ENCODE results near the gene C1QL2.

Gene C1QL2

DNA sequence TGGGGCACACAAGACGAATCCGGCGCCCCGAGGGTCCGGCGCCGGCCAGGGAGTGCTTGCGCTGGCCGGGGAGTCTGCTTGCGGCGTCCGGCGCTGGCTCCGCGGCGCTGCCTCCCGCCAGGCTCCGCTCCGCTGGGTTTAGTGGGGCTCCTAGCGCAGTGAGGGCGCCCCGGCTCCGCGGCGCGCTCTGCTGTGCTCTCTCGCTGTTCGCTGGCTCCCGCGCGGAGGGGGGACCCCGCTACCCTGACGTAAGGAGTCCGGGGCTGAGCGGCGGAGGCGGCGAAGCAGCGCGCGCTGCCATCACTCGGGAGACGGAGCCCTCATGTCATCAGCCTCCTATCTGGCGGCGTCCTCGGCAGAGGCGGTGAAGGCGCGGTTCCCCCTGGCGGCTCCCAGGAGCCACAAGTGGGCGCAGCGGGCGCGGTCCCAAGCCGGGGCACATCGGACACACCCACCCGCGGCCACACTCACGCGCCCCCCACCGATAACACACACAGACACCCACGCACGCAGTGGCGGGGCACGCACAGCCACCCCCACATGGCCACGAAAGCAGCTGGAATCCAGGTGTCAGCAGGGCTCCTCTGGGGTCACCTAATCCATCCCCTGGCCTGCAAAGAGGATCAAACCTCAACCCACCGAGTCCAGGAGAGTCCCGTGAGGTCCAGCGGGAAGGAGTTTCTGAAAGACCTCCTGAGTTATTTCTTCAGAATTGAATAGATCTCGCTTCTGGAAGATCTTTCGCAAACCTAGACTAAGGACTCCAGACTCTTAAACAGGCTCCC is at the start of gene C1QL2:
Gene C1QL2, minus strand, starts transcription at position 189 of the 785 bp plus-strand sequence. CDS start 482 bp downstream, outside the sequence.
- DNase-seq (ENCODE audit: low spot score): peak; percentile 55

DNA sequence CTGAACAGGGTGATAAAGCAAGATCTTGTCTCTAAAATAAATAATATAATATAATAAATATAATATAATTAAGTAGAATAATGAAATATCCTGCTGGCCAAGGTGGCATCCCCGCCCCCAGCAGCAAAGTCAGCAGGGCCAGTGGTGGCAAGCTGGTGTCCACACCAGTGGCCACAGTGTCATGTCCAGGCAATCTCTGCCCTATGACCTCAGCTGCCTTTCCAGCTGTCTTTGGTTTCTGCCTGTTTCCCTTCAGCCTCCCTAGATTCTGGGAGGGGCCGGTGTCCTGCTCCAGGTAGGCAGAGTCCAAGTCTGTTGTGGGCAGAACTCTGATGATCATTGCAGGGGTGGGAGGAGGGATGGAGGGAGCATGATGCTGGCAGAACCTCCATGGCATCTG is 48.9 kb upstream of the C1QL2 start:
- DNase-seq (ENCODE audit: low spot score): no peak

DNA sequence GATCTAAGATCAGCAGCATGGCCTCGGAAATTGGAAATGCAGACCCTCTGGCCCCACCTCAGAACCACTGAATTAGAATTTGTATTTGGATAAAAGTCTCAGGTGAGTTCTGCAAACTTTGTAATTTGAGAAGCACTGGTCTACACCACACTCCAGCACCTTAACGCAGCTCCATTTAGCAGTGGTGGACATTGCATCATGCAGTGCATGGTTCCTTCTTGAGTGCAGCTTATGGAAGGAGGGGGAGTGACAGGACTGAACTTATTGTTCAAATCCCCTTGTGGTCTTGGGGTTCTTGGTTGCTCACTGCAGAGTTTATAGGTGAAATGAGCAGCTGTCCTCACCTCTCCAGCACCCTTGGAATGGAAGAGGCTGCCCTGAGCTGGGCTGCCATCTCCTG is 47.6 kb upstream of the C1QL2 start:
- DNase-seq (ENCODE audit: low spot score): no peak

DNA sequence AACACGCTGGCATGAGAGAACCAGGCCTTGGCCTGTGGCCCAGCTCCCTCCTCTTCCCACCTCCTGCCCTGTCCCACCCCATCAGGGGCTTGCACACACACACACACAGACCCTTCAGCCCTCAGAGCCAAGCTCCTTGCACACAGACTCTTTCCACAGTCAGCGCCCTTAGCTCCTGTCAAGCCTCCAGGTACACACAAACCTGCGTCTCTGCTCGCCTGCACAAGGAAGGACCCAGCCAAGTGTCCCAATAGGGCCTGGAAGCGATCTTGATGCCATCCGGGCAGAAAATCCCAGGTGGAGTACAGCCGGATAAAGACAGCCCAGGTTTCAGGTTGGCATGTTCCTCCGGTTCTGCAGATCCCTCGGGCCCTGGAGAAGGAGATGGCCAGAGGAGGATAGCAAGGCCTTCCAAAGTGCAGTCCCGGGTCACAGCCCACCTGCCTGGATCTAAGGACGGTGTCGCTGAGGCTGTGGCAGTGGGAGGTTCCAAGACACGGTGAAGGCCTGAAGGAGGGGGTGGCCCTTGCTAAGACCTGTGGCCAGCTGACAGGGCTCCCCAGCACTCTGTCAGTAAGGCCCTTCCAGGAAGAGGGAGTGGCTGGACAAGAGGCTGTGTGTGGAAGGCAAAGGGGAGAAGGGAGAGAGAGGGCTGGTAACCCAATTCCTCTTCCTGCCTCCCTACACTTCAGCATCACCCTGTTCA is 46.6 kb upstream of the C1QL2 start:
- no peak for DNase-seq (ENCODE audit: low spot score)

DNA sequence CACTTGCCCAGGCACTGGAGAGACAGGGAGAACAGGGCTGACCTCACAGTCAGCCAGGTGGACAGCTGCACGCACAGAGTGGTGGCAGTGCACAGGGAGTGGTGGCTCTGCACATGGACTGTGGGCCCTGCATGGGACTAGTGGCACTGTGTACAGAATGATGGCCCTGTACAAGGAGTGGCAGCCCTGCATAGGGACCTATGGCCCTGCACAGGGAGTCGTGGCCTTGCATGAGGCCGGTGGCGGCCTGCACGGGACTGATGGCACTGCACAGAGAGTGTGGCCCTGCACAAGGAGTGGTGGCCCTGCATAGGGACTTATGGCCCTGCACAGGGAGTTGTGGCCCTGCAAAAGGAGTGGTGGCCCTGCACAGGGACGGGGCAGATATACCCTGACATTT is 46.0 kb upstream of the C1QL2 start:
- no peak for DNase-seq (ENCODE audit: low spot score)

DNA sequence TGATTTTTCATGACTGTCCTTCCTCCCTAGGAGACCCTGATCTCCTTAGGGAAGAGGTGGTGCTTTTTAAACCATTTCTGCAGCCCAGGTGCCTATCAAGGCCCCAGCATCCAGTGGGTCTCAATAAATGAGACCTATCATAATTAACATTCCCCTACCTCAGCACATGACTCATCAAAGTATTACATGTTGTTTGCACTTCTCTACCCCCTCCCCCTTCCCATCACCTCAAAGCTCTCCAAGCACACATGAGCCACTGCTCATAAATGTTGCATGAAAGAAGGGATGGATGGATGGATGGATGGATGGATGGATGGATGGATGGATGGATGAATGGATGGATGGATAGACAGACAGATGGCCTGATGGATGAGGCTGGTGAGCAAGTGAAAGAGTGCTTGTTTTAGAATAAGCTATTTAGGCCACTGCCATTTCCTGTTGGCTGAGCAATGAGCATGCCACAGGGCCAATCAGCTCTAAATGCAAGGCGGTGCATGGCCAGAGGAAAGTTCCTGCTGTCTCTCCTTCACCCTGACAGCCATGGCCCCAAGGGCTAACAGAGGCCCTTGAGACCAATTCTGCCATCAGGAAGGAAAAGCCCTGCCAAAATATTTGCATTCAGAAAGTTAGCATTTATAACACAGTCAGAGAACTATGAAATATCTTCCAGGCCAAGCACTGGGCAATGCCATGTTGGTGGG is 44.2 kb upstream of the C1QL2 start:
- DNase-seq (ENCODE audit: low spot score): no peak

DNA sequence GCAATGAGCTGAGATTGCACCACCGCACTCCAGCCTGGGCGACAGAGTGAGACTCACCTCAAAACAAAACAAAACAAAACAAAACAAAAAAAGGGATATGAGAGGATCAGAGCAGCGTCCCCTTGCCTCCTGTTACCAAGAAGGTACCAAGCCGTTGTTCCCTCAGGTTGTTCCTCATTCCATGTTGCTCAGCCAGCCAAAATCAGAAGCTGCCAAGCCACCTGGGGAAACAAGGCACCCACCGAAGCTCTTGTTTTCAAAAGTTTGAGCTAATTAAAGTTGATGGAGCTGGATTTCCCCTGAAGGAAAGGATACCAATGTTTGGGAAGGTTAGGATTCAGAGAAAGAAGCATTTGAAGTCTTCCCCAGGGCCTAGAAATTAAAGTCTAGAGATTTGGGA is 43.3 kb upstream of the C1QL2 start:
- no peak for DNase-seq (ENCODE audit: low spot score)

DNA sequence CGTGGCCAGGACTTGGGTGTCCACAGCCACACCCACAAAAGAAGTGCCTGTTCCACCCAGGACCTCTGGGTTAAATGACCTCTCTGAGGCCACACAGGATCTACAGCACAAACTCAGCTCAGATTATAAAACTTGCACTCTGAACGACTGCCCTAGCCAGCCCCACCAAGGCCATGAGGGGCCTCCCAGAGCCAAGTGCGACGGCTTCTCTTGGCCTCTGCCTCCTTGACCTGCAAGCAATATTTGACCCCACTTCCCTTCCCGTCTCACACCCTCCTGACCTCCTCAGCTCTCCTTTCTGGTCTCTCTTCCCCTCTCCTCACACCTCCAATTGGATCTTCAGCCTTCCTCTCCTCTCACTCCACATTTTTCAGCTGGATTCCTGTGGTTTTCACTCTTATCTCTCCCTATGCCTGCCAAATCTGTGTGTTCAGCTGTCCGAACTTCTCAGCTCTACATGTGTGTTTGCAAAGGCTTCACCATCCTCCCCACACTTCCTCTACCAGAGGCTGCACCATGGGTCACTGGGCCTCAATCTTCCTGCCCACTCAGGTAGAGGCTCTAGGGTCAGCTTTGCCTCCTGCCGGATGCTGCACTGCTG is 39.8 kb upstream of the C1QL2 start:
- DNase-seq (ENCODE audit: low spot score): no peak

DNA sequence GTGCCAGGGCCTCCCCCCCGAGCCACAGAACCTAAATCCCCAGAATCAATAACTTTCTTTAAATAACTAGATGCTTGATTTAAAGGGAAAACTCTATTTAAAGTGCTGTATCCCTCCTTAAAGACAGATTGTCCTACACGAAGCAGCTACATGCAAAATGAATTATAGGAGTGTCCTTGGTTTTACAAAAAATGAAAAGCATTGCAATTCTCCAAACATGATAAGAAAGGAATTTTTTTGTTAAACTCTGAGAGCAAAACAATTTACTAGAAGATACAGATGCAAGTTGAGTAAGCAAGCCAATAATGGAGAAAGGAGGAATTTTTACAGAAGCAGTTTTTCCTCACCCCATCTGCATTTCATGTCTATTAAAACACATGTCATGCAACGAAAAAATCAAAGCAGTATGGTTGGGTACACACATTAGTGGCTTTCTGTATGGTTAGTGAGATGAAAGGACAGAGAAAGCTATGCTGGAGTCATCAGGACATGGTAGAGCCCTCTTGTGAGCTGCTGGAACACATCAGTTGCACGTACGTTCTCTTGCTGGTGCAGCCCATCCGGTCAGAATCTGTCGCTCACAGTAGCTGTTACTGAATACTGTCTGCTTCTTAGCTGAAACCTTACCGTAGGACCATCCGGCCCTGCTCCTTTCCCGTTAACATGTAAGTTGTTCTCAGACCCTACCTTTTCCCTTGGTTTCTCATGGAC is 39.1 kb upstream of the C1QL2 start:
- no peak for DNase-seq (ENCODE audit: low spot score)

DNA sequence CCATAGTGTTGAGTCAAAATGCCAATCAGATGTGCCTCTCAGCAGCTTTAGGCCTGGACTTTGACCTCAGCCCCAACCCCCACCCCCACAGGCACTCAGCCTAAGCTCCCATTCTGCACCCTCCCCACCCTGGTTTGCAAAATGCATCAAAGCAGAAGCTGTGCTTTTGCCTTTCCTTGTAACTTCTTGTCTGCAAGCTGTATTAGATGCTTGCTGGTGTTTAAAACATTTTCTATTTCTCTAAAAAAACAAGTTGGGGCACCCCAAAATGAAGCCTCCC is 38.5 kb upstream of the C1QL2 start:
- no peak for DNase-seq (ENCODE audit: low spot score)

DNA sequence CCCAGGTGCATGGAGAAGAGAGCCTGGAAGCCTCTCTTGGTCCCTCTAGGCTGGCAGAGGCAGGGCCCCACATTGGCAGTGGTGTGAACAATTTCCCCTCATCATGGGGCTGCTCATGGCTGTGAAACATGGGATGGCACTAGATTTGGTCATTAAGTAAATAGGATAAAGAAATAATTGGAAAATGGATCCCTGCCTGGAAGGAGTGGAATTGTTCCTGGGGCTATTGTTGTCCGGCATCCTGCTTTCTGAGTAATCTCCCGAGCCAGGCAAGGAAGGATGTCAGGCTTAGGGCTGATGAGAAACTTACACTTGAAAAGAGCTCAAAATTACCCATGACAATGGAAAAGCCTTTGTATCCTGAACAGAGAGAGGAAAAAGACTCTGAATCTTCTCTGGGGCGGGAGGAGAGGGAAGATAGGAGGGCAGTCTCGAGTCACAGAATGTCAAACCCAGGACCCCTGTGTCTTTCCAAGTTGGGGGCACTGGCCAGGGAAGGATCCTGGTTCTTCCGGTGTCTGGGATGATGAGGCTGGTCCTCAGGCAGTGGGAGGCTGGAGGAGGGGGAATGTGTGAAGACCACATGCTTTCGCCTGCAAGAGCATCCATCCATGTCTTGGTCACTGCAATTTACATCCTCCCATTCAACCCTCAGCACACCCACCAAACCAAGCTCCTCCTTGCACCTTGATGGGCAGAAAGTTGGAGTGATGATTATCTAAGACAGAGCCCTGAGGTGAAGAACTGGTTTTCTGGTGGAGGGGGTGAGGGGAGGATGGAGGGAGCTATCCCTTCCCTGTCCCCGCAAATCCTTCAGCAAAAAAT is 38.0 kb upstream of the C1QL2 start:
- DNase-seq (ENCODE audit: low spot score): no peak

DNA sequence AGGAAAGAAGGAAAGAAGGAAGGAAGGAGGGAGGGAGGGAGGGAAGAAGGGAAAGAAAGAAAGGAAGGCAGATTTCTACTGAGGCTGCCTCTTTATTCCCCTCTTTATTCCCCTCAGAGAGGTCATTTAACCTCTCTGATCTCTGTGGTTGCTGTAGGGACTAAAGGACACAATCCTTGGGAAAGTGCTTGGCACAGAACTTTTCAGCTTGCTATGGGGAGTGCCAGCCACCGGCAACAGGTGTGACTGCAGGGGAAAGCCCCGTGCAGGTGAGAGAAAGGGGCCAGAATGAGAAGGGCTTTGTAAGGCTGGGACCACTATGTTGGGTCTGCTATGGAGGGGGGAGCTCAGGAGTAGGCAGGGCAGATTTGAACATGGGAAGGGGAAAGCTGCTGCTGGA is 37.3 kb upstream of the C1QL2 start:
- DNase-seq (ENCODE audit: low spot score): no peak

DNA sequence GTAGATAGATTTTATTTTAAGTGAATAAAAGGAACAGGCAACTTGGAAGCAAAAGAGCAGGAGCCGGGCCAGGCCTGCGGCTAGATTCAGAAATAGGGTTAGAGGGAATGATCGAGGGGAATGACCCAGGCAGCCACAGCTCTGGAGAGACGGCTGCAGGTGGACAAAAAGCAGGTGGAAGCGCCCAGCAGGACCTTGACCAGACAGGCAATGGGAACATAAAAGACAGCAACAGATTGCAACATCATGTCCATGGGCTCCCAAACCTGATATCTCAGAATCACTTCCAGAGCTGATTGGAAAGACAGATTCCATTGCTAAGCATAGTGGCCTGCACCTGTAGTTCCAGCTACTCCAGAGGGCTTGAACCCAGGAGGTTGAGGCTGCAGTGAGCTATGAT is 36.5 kb upstream of the C1QL2 start:
- DNase-seq (ENCODE audit: low spot score): no peak

DNA sequence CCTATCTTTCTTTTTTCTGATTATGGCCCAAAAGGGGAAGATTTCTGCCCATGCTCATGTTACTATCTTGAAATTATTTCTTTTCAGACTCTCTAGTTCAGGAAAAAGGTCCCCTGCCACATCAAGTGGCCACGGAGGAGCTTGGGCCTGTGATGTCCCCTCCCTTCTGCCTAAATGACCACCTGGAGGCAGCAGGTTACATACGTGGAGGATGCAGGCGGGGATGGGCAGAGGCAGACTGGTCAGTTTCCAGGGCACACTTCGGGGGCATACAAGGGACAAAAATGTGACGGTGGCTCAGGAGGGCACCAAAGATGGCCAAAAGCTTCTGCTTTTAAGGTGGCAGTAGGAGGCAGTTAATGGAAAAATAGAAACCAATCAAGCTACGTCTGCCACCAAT is 34.3 kb upstream of the C1QL2 start:
- DNase-seq (ENCODE audit: low spot score): no peak

DNA sequence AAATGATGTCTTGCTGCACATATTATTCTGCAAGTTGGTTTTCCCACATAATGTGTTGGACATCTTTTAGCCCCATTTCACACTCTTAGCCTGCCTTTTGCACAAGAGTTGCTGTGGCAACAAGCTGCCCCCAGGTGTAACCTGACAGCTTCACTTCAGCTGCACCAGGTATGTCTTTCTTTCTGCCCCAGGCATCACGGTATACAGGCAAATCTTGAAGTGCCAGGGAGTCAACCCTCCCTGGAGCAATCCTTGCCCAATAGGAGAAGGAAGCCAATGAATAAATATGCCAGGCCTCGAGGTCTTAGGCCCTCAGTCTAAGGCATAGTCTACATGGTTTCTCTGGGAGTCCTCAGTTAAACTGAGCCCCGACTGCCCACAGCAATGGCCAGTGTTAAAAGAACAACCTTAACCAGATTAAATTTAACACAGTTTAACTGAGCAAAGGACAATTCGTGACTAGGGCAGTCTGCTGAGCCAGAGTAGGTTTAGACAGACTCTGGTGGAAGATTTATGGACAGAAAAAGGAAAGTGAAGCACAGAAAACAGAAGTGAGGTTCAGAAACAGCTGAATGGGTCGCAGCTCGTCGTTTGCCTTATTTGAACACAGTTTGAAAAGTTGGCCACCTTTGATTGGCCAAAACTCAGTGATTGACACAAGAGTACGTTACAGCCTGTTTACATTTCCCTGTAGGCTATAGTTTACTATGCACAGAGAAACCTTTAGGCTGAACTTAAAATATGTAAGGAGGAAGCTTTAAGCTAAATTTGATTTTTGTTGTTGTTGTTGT is 32.0 kb upstream of the C1QL2 start:
- no peak for DNase-seq (ENCODE audit: low spot score)

DNA sequence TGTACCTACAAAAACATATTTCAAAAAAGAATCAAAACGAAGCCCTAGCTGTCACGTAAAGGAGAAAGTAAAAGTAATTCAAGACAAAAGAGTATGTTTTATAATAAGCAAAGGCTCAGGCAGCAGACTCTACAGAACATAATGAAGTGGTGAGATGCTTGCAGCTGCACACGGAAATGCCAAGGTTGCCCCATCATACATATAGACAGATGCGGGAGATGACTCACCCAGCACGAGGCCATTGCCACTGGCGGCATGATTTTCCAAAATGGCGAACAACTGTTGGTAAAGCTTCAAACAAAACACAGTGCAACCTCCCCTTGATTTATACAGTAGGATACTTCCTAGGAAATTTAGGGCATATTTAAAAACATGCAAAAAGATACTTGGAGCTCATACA is 26.0 kb upstream of the C1QL2 start:
- no peak for DNase-seq (ENCODE audit: low spot score)

DNA sequence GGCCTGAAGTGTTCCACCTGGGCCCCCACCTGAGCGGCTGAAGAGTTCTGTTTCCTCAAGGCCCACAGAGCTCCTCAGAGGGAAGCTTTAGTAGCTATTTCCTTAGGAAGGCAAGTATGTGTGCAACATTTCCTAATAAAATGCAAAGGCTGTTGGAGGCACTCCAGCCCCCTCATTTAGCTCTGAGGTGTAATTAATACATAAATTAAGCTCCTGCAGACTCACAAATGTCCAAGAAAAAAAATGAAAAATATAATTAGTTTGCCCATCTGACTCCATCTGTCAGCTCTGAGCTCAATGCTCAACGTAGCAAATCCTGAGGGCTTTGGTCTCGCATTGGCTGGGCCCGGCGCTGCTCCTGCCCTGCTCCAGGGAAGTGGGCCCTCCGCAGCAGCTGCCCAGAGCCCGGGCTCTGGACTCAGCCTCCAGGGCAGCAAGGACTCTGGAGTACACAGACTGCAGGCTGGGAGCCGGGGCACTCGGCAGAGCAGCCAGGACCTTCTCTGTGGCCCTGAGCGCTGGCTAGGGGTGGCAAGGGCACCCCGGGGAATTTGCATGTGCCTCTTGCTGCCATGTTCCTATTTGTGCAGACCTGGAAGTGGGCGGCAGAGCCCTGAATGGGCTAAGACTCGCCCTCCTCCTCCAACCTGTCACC is 23.4 kb upstream of the C1QL2 start:
- no peak for DNase-seq (ENCODE audit: low spot score)

DNA sequence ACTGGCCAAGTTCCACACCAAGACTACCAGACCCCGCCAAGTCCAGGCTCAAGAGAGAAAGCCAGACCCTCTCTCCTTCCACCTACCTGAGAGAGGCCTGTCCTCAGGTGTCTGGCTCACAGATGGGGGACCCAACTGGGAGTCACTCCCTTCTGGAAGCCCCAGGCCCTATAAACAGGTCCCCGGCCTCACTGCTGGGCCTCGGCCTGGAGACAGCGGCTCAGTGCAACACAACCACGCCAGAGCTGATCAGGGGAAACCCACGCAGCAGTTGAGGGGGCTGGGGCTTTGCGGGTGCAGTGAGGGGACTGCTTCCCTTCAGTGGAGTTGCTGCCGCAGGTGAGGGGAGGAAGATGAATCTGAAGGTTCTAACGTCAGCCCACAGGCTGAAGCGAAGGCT is 22.8 kb upstream of the C1QL2 start:
- DNase-seq (ENCODE audit: low spot score): no peak

DNA sequence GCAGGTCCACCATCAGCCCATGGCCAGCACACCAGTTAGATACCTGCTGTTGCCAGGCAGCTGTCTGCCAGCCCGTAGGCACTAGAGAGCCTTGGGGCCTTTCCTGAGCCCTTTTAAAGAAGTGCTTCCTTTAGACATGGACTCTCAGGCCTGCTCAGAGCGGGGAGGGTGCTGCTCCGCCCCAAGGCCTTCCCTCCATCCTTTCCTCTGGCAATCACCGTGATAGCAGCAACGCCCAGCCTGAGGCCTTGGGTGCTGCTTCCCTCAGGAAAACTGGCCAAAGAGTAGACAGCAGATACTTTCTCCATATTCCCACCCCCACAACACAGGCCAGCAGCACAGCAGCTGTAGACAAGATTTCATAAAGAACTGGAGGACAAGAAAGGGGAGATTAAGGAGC is 22.3 kb upstream of the C1QL2 start:
- no peak for DNase-seq (ENCODE audit: low spot score)

DNA sequence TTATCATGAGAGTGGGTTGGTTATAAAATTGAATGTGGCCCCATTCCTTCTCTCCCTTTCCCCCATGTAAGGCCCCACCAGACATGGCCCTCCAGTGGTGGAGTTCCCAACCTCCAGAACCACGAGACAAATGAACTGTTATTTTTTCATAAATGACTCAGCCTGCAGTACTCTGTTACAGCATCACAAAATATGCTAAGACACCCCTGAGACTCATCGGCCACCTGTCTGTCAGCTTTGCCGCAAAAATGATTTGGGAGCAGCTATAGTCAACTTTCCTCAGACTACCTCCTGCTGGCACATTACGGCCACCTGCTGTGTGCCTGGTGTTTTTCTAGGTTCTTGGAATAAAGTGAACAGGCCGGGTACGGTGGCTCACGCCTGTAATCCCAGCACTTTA is 21.4 kb upstream of the C1QL2 start:
- no peak for DNase-seq (ENCODE audit: low spot score)

Data from putamen (tissue), 1 donor.